Mucosa of rectum (tissue), 2 donors: ENCODE measurements around the gene GAS6.
A peak's percentile ranks its signal among the peaks of the same experiment; 100 is the strongest.
"Not testable (repeated sequence)": the region's sequence is repeated elsewhere in the genome, so short reads cannot be mapped to it uniquely, and the experiment has no call there.

Experiments
- H3K27ac ChIP-seq, 2 donors: one replicate each; pipeline ENCODE4 v1.7.0; 2013; ENCODE audit warnings: inconsistent platforms in 2 of 2, low read depth in 2 of 2, low read length in 2 of 2
- H3K27me3 ChIP-seq, 2 donors: one replicate each; pipeline ENCODE4 v1.7.0; 2013; ENCODE audit warnings: low read length in 2 of 2; ENCODE audit not compliant: control insufficient read depth in 2 of 2, insufficient read depth in 2 of 2
- H3K36me3 ChIP-seq, 2 donors: one replicate each; pipeline ENCODE4 v1.7.0; 2013; ENCODE audit warnings: low read length in 2 of 2; ENCODE audit not compliant: control insufficient read depth in 2 of 2, insufficient read depth in 2 of 2
- H3K4me1 ChIP-seq, 2 donors: one replicate each; pipeline ENCODE4 v1.7.0; 2013; ENCODE audit warnings: low read length in 2 of 2, mild to moderate bottlenecking in 1 of 2; ENCODE audit not compliant: control insufficient read depth in 2 of 2, insufficient read depth in 2 of 2
- H3K4me3 ChIP-seq, 2 donors: one replicate each; pipeline ENCODE4 v1.7.0; 2013; ENCODE audit warnings: low read length in 2 of 2
- H3K9ac ChIP-seq, 2 donors: one replicate each; pipeline ENCODE4 v1.7.0; 2013; ENCODE audit warnings: low read length in 2 of 2, low read depth in 1 of 2, mild to moderate bottlenecking in 1 of 2
- H3K9me3 ChIP-seq, 2 donors: one replicate each; pipeline ENCODE4 v1.7.0; 2013; ENCODE audit warnings: low read length in 2 of 2; ENCODE audit not compliant: control insufficient read depth in 2 of 2
- donor health status: healthy.
- donor health status: Normal muscosa, but diverticular disease.

Gene GAS6

DNA sequence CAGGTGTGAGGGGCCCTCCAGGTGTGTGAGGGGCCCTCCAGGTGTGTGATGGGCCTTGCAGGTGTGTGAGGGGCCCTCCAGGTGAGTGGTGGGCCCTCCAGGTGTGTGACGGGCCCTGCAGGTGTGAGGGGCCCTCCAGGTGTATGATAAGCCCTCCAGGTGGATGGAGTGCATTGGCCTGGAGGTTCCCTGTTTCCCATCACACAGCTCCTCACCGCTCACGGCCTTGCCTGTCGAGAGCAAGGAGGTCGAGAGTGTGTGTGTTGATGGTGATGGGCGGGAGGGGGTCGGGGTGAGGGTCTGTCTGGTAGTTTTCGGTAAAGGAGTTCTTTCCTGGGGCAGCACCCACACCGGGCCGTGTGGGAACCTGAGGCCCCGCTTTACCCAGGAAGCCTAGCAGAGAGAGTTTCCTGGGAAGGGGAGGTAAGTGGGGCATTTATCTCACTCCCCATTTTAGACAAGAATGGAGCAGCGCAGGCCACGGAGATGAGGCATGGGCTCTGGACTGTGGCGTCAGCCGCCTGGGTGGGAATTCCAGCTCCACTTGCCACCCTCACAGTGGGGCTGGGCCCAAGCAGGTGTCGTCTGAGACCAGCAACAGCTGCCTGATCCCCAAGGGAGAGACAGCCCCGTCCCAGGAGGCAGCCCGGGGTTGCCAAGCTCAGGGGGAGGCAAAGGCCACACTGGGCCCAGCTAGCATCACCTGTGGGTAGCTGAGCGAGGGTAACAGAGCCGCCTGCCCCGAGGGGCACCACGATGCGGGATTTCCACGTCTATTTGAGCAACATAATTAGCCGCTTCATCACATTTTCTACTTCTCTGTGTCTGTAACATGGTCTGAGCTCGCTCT is 10.9 kb upstream of the GAS6 start:
- Histone ChIP-seq H3K36me3 (no peaks in the 10 kb centered on the region), H3K9ac (no peak overlapping the region), H3K27me3 (peaks cover 0 to 4% of the 10 kb centered on the region in 2 donors), H3K4me1 (no peaks in the 10 kb centered on the region), H3K27ac (no peak overlapping the region), H3K4me3 (no peak overlapping the region), H3K9me3 (no peaks in the 10 kb centered on the region)

DNA sequence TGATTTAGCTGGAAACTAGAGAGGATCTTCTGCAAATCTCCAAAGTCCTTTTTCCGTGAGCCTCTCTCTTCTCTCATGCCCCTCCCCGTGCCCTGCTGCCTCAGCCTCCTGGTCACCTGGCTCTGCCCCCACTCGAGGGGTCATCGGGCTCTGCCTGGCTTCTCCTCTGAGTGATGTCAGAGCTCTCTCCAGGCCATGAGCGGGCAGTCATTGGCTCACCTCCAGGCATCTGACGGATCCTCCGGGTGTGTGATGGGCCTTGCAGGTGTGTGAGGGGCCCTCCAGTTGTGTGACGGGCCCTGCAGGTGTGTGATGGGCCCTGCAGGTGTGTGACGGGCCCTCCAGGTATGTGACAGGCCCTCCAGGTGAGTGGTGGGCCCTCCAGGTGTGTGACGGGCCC is 10.3 kb upstream of the GAS6 start:
- Histone ChIP-seq H3K9ac (no peak overlapping the region), H3K4me1 (no peaks in the 10 kb centered on the region), H3K27me3 (peaks cover 0 to 4% of the 10 kb centered on the region in 2 donors), H3K36me3 (no peaks in the 10 kb centered on the region), H3K4me3 (no peak overlapping the region), H3K27ac (no peak overlapping the region), H3K9me3 (no peaks in the 10 kb centered on the region)

DNA sequence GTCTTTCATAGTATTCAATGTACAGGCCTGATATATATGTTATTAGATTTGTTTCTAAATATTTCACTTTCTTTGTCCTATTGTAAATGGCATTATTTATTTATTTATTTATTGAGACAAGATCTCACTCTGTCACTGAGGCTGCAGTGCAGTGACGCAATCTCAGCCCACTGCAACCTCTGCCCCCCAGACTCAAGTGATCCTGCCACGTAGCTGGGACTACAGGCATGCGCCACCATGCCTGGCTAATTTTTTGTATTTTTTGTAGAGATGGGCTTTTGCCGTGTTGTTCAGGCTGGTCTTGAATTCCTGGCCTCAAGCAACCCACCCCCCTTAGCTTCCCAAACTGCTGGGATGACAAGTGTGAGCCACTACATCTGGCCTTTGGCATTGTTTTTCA is 5.4 kb upstream of the GAS6 start:
- Histone ChIP-seq H3K9me3 (no peaks in the 10 kb centered on the region), H3K4me1 (peaks cover 4 to 5% of the 10 kb centered on the region in 2 donors), H3K27me3 (peaks cover 0 to 2% of the 10 kb centered on the region in 2 donors), H3K4me3 (no peak overlapping the region), H3K9ac (no peak overlapping the region), H3K36me3 (no peaks in the 10 kb centered on the region), H3K27ac (no peak overlapping the region)

DNA sequence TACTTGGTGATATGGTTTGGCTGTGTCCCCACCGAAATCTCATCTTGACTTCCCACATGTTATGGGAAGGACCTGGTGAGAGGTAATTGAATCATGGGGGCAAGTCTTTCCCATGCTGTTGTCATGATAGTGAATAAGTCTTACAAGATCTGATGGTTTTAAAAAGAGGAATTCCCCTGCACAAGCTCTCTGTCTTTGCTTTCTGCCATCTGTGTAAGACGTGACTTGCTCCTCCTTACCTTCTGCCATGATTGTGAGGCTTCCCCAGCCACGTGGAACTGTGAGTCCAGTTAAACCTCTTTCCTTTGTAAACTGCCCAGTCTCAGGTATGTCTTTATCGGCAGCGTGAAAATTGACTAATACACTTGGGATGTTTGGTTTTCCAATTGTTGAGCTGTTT is 4.0 kb upstream of the GAS6 start:
- H3K9ac ChIP-seq, H3K27me3 ChIP-seq, H3K4me3 ChIP-seq, H3K4me1 ChIP-seq, H3K36me3 ChIP-seq, H3K9me3 ChIP-seq, H3K27ac ChIP-seq: not testable (repeated sequence)

DNA sequence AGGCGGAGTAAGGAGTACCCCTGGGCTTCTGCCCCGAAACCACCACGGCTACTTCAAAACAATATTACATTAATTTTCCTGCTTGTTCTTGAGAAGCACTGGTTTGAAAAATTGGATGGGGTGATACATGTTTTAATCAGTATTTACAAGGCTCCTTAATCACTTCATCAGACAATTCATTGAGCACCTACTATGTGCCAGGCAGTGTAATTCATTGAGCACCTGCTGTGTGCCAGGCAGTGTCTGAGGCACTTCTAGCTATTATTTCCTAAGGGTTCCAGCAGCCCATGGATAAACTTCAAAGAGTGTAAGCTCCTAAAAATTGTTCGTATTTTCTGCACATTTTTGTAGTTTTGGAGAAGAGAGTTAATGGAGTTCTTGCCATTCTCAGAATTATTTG is 1.6 kb upstream of the GAS6 start:
- H3K9me3 ChIP-seq = no peaks in the 10 kb centered on the region
- peaks cover 24 to 29% of the 10 kb centered on the region in 2 donors for H3K4me1 ChIP-seq
- no peaks in the 10 kb centered on the region for H3K36me3 ChIP-seq
- peaks cover 0 to 2% of the 10 kb centered on the region in 2 donors for H3K27me3 ChIP-seq
- H3K4me3 ChIP-seq = no peak overlapping the region
- no peak overlapping the region for H3K9ac ChIP-seq
- no peak overlapping the region for H3K27ac ChIP-seq

DNA sequence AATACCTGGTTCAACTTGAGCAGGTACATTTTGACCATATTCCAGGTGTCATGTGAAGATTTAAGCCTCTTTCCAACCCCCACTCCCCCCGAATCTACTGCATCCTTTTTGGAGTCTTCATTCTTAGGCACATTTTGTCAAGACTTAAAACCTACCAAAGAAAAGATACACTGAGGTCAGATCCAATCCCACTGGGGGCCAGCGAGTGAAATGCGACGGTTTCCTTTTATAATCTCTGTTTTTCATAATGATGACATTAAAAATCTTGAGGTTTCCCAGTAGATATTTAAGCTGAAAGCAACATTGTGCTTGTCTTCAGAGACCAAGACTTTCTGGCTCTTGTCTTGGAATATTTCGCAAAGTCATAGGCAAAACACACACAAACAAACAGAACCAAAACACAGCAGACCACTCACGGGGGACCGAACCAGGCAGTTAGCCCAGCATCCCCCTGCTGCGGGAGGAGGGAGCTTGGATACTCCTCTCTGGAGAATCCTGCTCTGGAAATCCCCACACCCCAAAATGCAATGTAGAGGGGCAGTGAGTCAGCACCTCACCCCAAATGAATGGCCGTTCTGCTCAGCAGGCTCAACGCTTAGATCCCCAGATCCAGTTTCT is 506 bp upstream of the GAS6 start:
- Histone ChIP-seq H3K4me3 (peak overlapping the region; percentile 81 to 86), H3K36me3 (no peaks in the 10 kb centered on the region), H3K27ac (peak overlapping the region; percentile 38 to 61), H3K9me3 (no peaks in the 10 kb centered on the region), H3K9ac (peak overlapping the region; percentile 61 to 88), H3K27me3 (peaks cover 0 to 2% of the 10 kb centered on the region in 2 donors), H3K4me1 (peaks cover 34 to 39% of the 10 kb centered on the region in 2 donors)

DNA sequence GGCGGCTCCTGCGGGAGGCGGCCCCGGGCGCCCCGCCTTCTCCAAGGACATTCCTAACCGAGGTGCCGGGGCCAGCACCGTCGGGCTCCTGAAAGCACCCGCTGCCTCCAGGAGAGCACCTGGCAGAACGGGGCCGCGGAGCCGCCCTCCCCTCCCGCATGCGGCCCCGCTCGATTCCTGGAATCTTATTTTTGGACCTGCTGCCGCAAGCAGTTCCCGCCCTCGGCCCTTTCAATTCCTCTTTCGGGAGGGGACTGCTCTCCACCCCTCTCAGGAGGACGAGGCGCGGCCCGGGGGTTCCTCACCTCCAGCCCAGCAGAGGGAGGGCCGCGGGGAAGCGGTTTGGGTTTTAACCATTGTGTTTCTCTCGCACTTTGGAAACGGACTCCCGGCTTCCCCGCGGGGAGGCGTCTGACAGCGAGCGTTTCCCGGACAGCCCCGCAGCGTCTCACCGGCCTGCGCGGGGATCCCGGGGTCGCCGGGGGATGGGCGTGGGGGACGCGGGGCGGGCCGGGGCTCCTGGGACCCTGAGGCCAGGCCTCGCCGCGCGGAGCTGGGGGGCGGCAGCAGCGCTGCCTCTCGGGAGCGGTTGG is 849 bp downstream of the GAS6 start:
- H3K27ac ChIP-seq = peak overlapping the region; percentile 84 to 91
- H3K9me3 ChIP-seq = no peaks in the 10 kb centered on the region
- peak overlapping the region in 1 of 2 donors; percentile 88 for H3K9ac ChIP-seq
- peaks cover 40 to 47% of the 10 kb centered on the region in 2 donors for H3K4me1 ChIP-seq
- H3K36me3 ChIP-seq = peaks cover 3 to 8% of the 10 kb centered on the region in 2 donors
- H3K27me3 ChIP-seq = peaks cover 0 to 2% of the 10 kb centered on the region in 2 donors
- H3K4me3 ChIP-seq = peak overlapping the region; percentile 71 to 73

DNA sequence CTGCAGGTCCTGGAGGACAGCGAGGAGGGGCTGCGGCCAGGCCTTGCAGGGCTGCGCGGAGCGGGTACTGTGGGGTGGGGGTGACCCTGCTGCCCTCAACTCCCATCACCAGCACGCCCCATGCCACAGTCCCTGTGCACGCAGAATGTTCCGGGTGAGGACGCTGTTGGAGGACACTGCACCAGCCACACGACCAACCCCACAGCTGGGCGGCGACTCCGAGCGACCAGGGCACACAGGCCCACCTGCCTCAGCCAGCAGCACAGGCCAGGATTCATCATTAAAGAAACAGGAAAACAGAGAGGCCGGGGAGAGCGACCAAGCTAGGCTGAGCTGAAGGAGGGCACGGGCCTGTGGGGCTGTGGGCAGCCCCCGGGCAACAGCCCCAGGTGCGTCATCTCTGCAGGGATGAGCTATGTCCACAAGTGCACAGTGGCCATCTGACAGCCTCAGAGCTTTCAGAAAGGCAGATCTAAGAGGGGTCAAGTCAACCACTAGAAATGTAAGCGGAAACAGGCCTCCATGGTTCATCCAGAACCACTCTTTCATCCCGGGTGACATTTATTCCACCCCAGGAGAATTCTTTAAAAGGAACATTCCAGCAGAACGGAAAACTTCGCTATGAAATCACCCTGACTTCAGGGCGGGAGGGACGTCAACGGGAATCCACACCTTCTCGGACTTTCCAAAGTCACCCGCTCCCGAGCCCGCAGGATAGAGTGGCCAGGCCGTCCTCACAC is 1.5 kb downstream of the GAS6 start:
- peaks cover 3 to 8% of the 10 kb centered on the region in 2 donors for H3K36me3 ChIP-seq
- H3K4me1 ChIP-seq = peaks cover 42 to 54% of the 10 kb centered on the region in 2 donors
- peak overlapping the region; percentile 84 to 91 for H3K27ac ChIP-seq
- H3K27me3 ChIP-seq = peaks cover 0 to 2% of the 10 kb centered on the region in 2 donors
- peak overlapping the region; percentile 41 to 88 for H3K9ac ChIP-seq
- H3K4me3 ChIP-seq = peak overlapping the region; percentile 71 to 73
- H3K9me3 ChIP-seq = no peaks in the 10 kb centered on the region

DNA sequence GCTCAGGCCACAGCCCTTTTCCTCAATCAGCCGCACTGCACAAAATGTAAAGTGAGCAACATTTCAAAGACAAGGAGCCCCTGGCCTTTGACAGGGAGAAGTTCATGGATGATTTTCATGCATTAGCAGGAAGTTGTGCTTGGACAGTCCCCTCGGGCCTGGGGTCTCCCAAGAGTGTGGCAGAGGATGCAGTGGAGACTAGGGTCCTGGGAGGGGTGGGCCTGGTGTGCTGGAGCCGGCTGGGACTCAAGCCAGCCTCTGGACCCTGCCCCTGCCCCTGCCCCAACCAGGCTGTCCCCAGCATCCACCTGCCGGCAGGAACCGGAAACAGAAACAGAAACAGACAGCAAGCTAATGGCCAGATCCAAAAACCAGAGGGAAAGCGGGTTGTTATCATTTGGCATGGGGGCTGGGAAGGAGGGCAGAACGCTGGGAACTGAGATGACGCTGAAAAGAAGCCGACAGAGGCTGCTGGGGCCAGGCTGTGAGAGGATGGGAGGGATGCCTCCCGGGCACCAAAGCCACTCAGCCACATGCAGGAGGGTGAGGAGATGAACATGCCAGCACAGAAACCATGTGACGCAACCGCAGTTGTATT is 2.3 kb downstream of the GAS6 start:
- peaks cover 49 to 61% of the 10 kb centered on the region in 2 donors for H3K4me1 ChIP-seq
- H3K27me3 ChIP-seq = peaks cover 0 to 2% of the 10 kb centered on the region in 2 donors
- H3K9ac ChIP-seq = peak overlapping the region; percentile 52 to 88
- no peaks in the 10 kb centered on the region for H3K9me3 ChIP-seq
- peak overlapping the region; percentile 1 to 38 for H3K4me3 ChIP-seq
- peak overlapping the region; percentile 84 to 91 for H3K27ac ChIP-seq
- peaks cover 3 to 8% of the 10 kb centered on the region in 2 donors for H3K36me3 ChIP-seq
